NT2/D1 (cell line): ENCODE measurements around the gene CEBPG.

Experiments used
- DNase-seq: peaks from one replicate; pipeline ENCODE4 v3.0.0-alpha.2; 2011; ENCODE audit warnings: low read depth, low spot score
- H3K27me3 ChIP-seq: 2 replicates; pipeline ENCODE4 v1.6.0; 2011; ENCODE audit warnings: mild to moderate bottlenecking; ENCODE audit not compliant: insufficient read length, insufficient read depth
- H3K36me3 ChIP-seq: 2 replicates; pipeline ENCODE4 v1.6.1; 2011; ENCODE audit warnings: mild to moderate bottlenecking, low read length, mixed read lengths; ENCODE audit not compliant: insufficient read depth, insufficient read length
- H3K4me1 ChIP-seq: 2 replicates; pipeline ENCODE4 v1.5.1; 2011; ENCODE audit not compliant: insufficient read depth, insufficient read length
- H3K4me3 ChIP-seq: 2 replicates; pipeline ENCODE4 v1.5.1; 2011; ENCODE audit warnings: low read depth; ENCODE audit not compliant: insufficient read length
- H3K9ac ChIP-seq: 2 replicates; pipeline ENCODE4 v1.6.0; 2011; ENCODE audit warnings: low read depth; ENCODE audit not compliant: insufficient read length
- H3K9me3 ChIP-seq: 2 replicates; pipeline ENCODE4 v1.5.1; 2011; ENCODE audit warnings: mild to moderate bottlenecking, low read length; ENCODE audit not compliant: insufficient read depth
- SUZ12 ChIP-seq: IDR thresholded peaks from 2 replicates; pipeline ENCODE4 v1.6.1; 2011; ENCODE audit not compliant: insufficient read length, insufficient read depth; ENCODE audit errors: extremely low read depth
- YY1 ChIP-seq: IDR thresholded peaks from 2 replicates; pipeline ENCODE4 v1.6.1; 2011; ENCODE audit not compliant: insufficient read length, insufficient read depth
- ZNF274 ChIP-seq: IDR thresholded peaks from 2 replicates; pipeline ENCODE4 v1.6.1; 2011; ENCODE audit warnings: mild to moderate bottlenecking, low read depth, low read length

The CEBPG gene

GRCh38 chr19:33366897-33367296 lies 6.6 kb upstream of the CEBPG start:
- Histone ChIP-seq H3K27me3 (peaks cover 4% of the 10 kb centered on the region), H3K36me3 (no peaks in the 10 kb centered on the region), H3K4me1 (no peaks in the 10 kb centered on the region), H3K4me3 (no peak overlapping the region), H3K9me3 (no peaks in the 10 kb centered on the region), H3K9ac (no peak overlapping the region)
- TF ChIP-seq SUZ12 (no peak), ZNF274 (no peak), YY1 (no peak)
- no peak for DNase-seq

GRCh38 chr19:33368074-33368864 lies 5.2 kb upstream of the CEBPG start:
- Histone ChIP-seq H3K4me1 (no peaks in the 10 kb centered on the region), H3K27me3 (peaks cover 4% of the 10 kb centered on the region), H3K36me3 (no peaks in the 10 kb centered on the region), H3K9ac (no peak overlapping the region), H3K9me3 (no peaks in the 10 kb centered on the region), H3K4me3 (no peak overlapping the region)
- TF ChIP-seq ZNF274 (no peak), YY1 (no peak)
- DNase-seq = no peak

GRCh38 chr19:33370783-33371182 lies 2.7 kb upstream of the CEBPG start:
- H3K27me3 ChIP-seq = no peaks in the 10 kb centered on the region
- H3K36me3 ChIP-seq = no peaks in the 10 kb centered on the region
- no peak overlapping the region for H3K9ac ChIP-seq
- no peak overlapping the region for H3K4me3 ChIP-seq
- TF ChIP-seq SUZ12 = no peak
- TF ChIP-seq YY1 = no peak
- H3K9me3 ChIP-seq = no peaks in the 10 kb centered on the region
- DNase-seq = no peak
- no peaks in the 10 kb centered on the region for H3K4me1 ChIP-seq

- H3K27me3 ChIP-seq = no peaks in the 10 kb centered on the region
- H3K9me3 ChIP-seq = no peaks in the 10 kb centered on the region
- H3K4me1 ChIP-seq = peaks cover 2% of the 10 kb centered on the region
- H3K4me3 ChIP-seq = peak overlapping the region; percentile 74
- H3K36me3 ChIP-seq = peaks cover 8% of the 10 kb centered on the region
- peak overlapping the region; percentile 88 for H3K9ac ChIP-seq
- TF ChIP-seq SUZ12 = no peak
- TF ChIP-seq ZNF274 = no peak
- TF ChIP-seq YY1 = no peak
- no peak for DNase-seq
These were observed 766 bp downstream of the CEBPG start for GRCh38 chr19:33374236-33374714.

GRCh38 chr19:33375156-33375836 lies 1.8 kb downstream of the CEBPG start:
- H3K4me1 ChIP-seq = peaks cover 2% of the 10 kb centered on the region
- no peak for DNase-seq
- peaks cover 18% of the 10 kb centered on the region for H3K36me3 ChIP-seq
- H3K27me3 ChIP-seq = no peaks in the 10 kb centered on the region
- no peak for TF ChIP-seq ZNF274
- no peak overlapping the region for H3K4me3 ChIP-seq
- no peaks in the 10 kb centered on the region for H3K9me3 ChIP-seq
- no peak overlapping the region for H3K9ac ChIP-seq

- TF ChIP-seq ZNF274 (no peak), SUZ12 (no peak), YY1 (no peak)
- peaks cover 2% of the 10 kb centered on the region for H3K4me1 ChIP-seq
- no peak overlapping the region for H3K4me3 ChIP-seq
- no peaks in the 10 kb centered on the region for H3K9me3 ChIP-seq
- no peaks in the 10 kb centered on the region for H3K27me3 ChIP-seq
- H3K9ac ChIP-seq = no peak overlapping the region
- DNase-seq = no peak
- H3K36me3 ChIP-seq = peaks cover 18% of the 10 kb centered on the region
These were observed 2.3 kb downstream of the CEBPG start for GRCh38 chr19:33375837-33376159.

- Histone ChIP-seq H3K36me3 (peaks cover 23% of the 10 kb centered on the region), H3K4me1 (peaks cover 2% of the 10 kb centered on the region), H3K9ac (no peak overlapping the region), H3K9me3 (no peaks in the 10 kb centered on the region), H3K4me3 (no peak overlapping the region), H3K27me3 (no peaks in the 10 kb centered on the region)
- DNase-seq = no peak
- no peak for TF ChIP-seq SUZ12
- TF ChIP-seq YY1 = no peak
These were observed 2.9 kb downstream of the CEBPG start for GRCh38 chr19:33376423-33376822.
